Loucy (cell line): ENCODE data around the gene PPP3CA.
A peak's percentile ranks its signal among the peaks of the same experiment; 100 is the strongest.

Experiments used
- H2AFZ ChIP-seq: fragments of 200-600 bp; sonication (generic); 2 replicates; pipeline ENCODE4 v1.6.0; 2016; ENCODE audit warnings: antibody characterized with exemption, mild to moderate bottlenecking, low read length, moderate library complexity
- H3F3A ChIP-seq: fragments of 200-600 bp; 2 replicates; pipeline ENCODE4 v1.6.0; 2016; ENCODE audit warnings: antibody characterized with exemption, low read depth, mild to moderate bottlenecking
- H3K27me3 ChIP-seq: fragments of 200-600 bp; sonication (generic); 2 replicates; pipeline ENCODE4 v1.6.1; 2014; ENCODE audit warnings: low read length, mild to moderate bottlenecking; ENCODE audit not compliant: insufficient read depth, poor library complexity, severe bottlenecking
- H3K36me3 ChIP-seq: fragments of 200-600 bp; sonication (generic); 2 replicates; pipeline ENCODE4 v1.6.1; 2016; ENCODE audit warnings: low read length; ENCODE audit not compliant: insufficient read depth
- H3K4me1 ChIP-seq: fragments of 200-600 bp; sonication (generic); 2 replicates; pipeline ENCODE4 v1.5.1; 2014; ENCODE audit warnings: low read length, mild to moderate bottlenecking; ENCODE audit not compliant: insufficient read depth, poor library complexity, severe bottlenecking
- H3K4me2 ChIP-seq: fragments of 200-600 bp; sonication (generic); 2 replicates; pipeline ENCODE4 v1.6.0; 2014; ENCODE audit warnings: antibody characterized with exemption, low read length, low read depth, mild to moderate bottlenecking; ENCODE audit not compliant: poor library complexity, severe bottlenecking
- H3K4me3 ChIP-seq: fragments of 200-600 bp; sonication (generic); 2 replicates; pipeline ENCODE4 v1.5.1; 2014; ENCODE audit warnings: low read length, mild to moderate bottlenecking, mixed read lengths; ENCODE audit not compliant: poor library complexity, severe bottlenecking
- H3K79me2 ChIP-seq: fragments of 200-600 bp; sonication (generic); 2 replicates; pipeline ENCODE4 v1.6.1; 2014; ENCODE audit warnings: low read length; ENCODE audit not compliant: insufficient read depth
- H3K9ac ChIP-seq: fragments of 200-600 bp; sonication (generic); 2 replicates; pipeline ENCODE4 v1.6.0; 2014; ENCODE audit warnings: mild to moderate bottlenecking, low read depth, low read length, moderate library complexity; ENCODE audit not compliant: poor library complexity, severe bottlenecking
- H3K9me2 ChIP-seq: fragments of 200-600 bp; sonication (generic); replicated peaks from 2 replicates; pipeline ENCODE4 v1.6.1; 2016; ENCODE audit warnings: low read depth, low read length, mixed read lengths
- H3K9me3 ChIP-seq: fragments of 200-600 bp; sonication (generic); 2 replicates; pipeline ENCODE4 v1.6.1; 2014; ENCODE audit warnings: mild to moderate bottlenecking, antibody characterized with exemption, low read length, low read depth; ENCODE audit not compliant: insufficient read depth
- H4K20me1 ChIP-seq: fragments of 200-600 bp; sonication (generic); 2 replicates; pipeline ENCODE4 v1.6.0; 2014; ENCODE audit warnings: antibody characterized with exemption, low read length, mild to moderate bottlenecking; ENCODE audit not compliant: insufficient read depth, poor library complexity, severe bottlenecking
- CTCF ChIP-seq: fragments of 200-600 bp; sonication (generic); conservative IDR thresholded peaks from 2 replicates; pipeline ENCODE4 v1.5.1; 2014; ENCODE audit warnings: mild to moderate bottlenecking, antibody characterized with exemption, low read length
- EZH2phosphoT487 ChIP-seq: fragments of 200-600 bp; IDR thresholded peaks from 2 replicates; pipeline ENCODE4 v1.6.1; 2018; ENCODE audit warnings: antibody characterized with exemption, mild to moderate bottlenecking, moderate library complexity, borderline replicate concordance

Gene PPP3CA

DNA sequence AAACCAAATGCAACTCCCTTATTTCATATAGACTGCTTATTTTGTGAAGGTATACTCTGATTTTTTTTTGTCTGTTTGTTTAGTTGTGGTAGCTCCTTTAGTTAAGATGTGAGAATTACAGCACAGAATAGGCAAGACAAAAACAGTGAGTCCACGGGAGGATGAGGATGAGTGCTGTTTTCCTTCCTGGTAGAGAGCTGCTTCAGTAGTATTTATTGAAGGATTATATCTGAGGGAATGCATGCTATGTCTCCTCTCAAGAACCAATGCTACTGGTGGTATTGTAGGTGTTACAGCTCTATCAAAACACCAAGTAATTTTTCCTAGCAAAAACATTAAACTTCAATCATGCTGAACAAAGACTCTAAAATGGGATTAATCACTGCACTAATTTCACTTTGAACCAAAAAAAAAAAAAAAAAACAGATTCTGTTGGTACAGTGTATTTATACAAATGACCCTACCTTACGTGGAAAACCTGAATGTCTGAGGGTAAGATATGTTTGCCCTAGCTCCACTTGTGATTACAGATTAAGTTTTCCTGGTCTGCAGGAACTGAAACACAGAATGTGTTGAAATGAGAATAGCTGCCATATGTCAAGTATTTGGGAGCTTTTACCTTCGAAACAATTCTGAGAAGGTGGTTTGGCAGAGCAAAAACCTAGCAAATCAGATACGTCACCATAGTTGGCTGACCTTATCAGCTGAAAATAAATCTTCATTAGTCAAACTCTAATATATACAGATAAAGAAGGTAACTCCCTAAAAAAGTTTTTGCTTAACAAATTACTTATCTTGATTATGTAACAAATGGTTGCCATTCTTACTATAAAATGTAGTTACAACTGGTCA is 40.3 kb downstream of the PPP3CA start:
- Histone ChIP-seq H3K9me2 (no peaks in the 10 kb centered on the region), H3F3A (no peaks in the 10 kb centered on the region), H3K4me1 (peaks cover 28% of the 10 kb centered on the region), H3K4me3 (peak overlapping the region; percentile 60), H3K36me3 (no peaks in the 10 kb centered on the region), H2AFZ (no peak overlapping the region), H3K9me3 (no peaks in the 10 kb centered on the region), H3K4me2 (peak overlapping the region; percentile 63), H4K20me1 (no peaks in the 10 kb centered on the region), H3K27me3 (no peaks in the 10 kb centered on the region), H3K9ac (peak overlapping the region; percentile 9), H3K79me2 (peaks cover 51% of the 10 kb centered on the region)
- no peak for TF ChIP-seq CTCF
- TF ChIP-seq EZH2phosphoT487 = no peak

DNA sequence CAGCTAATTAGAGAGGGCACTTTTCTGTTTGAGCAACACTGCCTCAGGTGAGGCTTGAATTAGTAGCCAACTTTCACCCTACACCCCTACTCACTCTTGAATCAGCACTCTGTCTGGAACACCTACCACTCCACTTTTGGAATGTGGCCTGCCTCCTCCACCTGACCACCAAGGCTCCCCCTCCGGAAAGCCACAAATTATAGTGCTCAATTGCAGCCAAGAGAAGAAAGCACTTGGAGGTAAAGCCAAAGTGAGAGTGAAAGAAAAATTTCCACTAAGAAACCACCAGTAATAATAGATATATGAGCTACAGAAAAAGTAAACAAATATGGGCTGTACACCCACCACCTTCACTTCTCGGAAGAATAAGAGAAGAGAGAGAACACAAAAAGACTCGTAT is 41.1 kb downstream of the PPP3CA start:
- Histone ChIP-seq H3K79me2 (peaks cover 45% of the 10 kb centered on the region), H3K27me3 (no peaks in the 10 kb centered on the region), H3K4me1 (peaks cover 28% of the 10 kb centered on the region), H3K9ac (peak overlapping the region; percentile 9), H3K9me3 (no peaks in the 10 kb centered on the region), H3F3A (no peaks in the 10 kb centered on the region), H3K4me2 (peak overlapping the region; percentile 63), H3K9me2 (no peaks in the 10 kb centered on the region), H2AFZ (no peak overlapping the region), H3K36me3 (no peaks in the 10 kb centered on the region), H3K4me3 (peak overlapping the region; percentile 60), H4K20me1 (no peaks in the 10 kb centered on the region)
- TF ChIP-seq EZH2phosphoT487 = no peak
- TF ChIP-seq CTCF = no peak

DNA sequence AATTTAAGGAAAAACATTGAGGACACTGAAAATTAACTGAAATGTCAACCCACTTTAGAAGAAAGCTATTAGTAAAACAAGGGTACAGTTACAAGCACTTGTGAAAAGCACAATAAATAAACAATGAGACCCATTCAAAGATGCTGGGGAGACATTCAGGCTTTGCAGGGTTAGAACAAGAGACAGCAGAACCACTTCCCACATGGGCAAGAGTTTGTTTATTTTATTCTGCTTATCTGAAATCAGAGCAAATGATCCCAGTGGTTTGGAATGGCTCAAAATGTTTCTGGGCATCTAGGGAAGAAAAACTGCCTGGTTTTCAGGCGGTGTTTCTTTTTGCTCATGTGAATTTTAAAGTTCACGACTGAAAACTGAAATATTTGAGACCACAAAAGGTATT is 42.4 kb downstream of the PPP3CA start:
- no peak overlapping the region for H3K4me2 ChIP-seq
- H3F3A ChIP-seq = no peaks in the 10 kb centered on the region
- H4K20me1 ChIP-seq = no peaks in the 10 kb centered on the region
- no peaks in the 10 kb centered on the region for H3K9me3 ChIP-seq
- H3K36me3 ChIP-seq = no peaks in the 10 kb centered on the region
- no peak overlapping the region for H3K9ac ChIP-seq
- no peaks in the 10 kb centered on the region for H3K9me2 ChIP-seq
- no peaks in the 10 kb centered on the region for H3K27me3 ChIP-seq
- H3K4me1 ChIP-seq = peaks cover 31% of the 10 kb centered on the region
- peaks cover 33% of the 10 kb centered on the region; the same call in 1 of the 2 replicates for H3K79me2 ChIP-seq
- no peak for TF ChIP-seq EZH2phosphoT487
- no peak for TF ChIP-seq CTCF
- H3K4me3 ChIP-seq = no peak overlapping the region
- no peak overlapping the region for H2AFZ ChIP-seq
